ENCODE measurements around the gene MMEL1. TPM values are rescaled to one million over a fixed set of nuclear protein-coding genes. Genes with fewer than 3 reads are reported as not detected.
"Not testable (repeated sequence)": the region's sequence is repeated elsewhere in the genome, so short reads cannot be mapped to it uniquely, and the experiment has no call there.

The MMEL1 gene
- polyA plus RNA-seq, 6 donors from 2014 or later, result 1.0 to 8.5 (median 5.3) TPM; not detected in 1

- Mint-ChIP-seq H3K27ac (peak overlapping the region; percentile 98 to 100 (median 99)), H3K27me3 (no peaks in the 10 kb centered on the region), H3K4me3 (peak overlapping the region; percentile 92 to 99 (median 96)), H3K4me1 (peaks cover 35 to 49% (median 43%) of the 10 kb centered on the region in 3 donors), H3K9me3 (no peaks in the 10 kb centered on the region), H3K36me3 (no peaks in the 10 kb centered on the region)
- peak; percentile 85 for DNase-seq
- ATAC-seq (ENCODE audit: low read depth in 2 of 2), result peak; percentile 59
These were observed 77.1 kb downstream of the MMEL1 start for GRCh38 chr1:2555634-2556276.

DNA sequence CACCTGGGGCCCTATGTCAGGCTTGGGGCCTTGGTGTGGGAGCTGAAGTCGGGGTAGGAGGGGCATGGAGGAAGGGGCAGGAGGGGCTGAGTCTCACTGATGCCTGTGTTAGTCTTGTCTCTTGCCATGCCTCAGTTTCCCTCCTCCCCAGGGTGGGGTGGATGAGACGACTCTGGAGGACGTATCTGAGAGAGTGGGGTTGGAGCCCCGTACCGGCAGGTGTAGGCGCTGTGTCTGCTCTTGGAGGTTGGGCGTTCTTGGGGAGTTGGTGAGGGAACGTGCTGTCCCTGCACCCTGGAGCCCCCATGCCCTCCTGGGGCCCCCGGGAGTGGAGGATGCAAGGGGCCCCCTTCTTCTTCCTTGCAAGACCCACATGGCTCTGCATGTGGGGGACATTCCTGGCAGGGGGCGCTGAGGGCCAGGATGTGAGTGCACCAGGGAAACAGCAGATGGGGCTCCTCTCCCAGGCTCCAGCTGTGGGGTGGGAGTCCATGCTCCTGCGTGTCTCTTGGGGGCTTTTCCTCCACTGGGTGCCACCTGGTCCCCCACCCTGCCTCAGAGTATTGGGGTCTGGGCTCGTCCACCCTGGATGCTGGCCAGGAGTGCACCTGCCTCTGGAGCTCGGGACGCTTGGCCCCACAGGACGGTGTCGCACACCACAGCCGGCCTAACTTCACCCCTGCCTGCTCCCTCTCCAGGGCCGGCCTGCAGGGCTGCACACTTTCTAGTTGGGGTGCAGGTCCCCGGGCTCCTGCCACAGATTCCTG, 78.0 kb downstream of the MMEL1 start:
- DNase-seq (peak; percentile 63), ATAC-seq (ENCODE audit: low read depth in 2 of 2) (peak; percentile 17 to 36)
- H3K4me1 Mint-ChIP-seq, result peaks cover 37 to 54% (median 52%) of the 10 kb centered on the region in 3 donors
- H3K27ac Mint-ChIP-seq, result peak overlapping the region; percentile 86 to 100 (median 98)
- no peaks in the 10 kb centered on the region for H3K9me3 Mint-ChIP-seq
- H3K4me3 Mint-ChIP-seq, result peak overlapping the region; percentile 78 to 99 (median 96)
- no peaks in the 10 kb centered on the region for H3K36me3 Mint-ChIP-seq
- no peaks in the 10 kb centered on the region for H3K27me3 Mint-ChIP-seq

DNA sequence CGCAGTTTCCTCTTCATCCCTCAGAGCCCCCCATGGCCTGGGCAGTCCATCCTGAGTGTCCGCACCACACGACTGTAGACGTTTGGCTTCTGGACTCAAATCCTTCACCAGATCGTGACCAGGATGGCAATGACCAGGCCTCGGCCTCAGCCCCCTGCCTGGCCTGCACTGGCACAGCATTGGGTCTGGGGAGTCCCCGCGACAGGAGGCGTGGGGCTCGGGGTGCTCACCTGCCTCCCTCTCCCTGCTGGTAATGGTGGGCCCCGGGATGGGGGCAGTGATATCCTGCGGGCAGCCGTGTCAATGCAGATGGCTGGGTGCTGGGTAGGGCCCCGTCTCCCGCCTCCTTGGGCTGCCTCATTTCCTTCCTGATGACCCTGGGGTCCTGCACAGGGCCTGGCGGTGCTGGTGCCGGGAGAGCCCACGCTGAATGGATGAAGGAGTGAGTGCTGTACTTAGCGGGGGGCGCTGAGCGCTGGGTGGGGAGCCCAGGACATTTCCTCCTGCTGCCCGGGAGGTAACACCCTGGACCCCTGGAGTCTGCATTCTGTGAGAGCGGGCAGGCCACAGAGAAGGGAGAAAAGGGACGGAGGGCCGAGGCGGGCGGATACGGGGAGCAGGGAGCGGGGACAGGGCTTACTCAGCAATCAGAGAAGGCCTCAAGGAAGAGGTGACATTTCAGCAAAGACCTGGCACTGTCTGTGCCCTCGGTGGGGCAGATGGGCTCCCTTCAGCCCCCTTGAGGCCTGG, 78.8 kb downstream of the MMEL1 start:
- ATAC-seq (ENCODE audit: low read depth in 2 of 2) (no peak), DNase-seq (no peak)
- peak overlapping the region in 4 of 6 donors; percentile 52 to 100 (median 98) for H3K27ac Mint-ChIP-seq
- no peaks in the 10 kb centered on the region for H3K36me3 Mint-ChIP-seq
- no peaks in the 10 kb centered on the region for H3K9me3 Mint-ChIP-seq
- no peaks in the 10 kb centered on the region for H3K27me3 Mint-ChIP-seq
- H3K4me3 Mint-ChIP-seq, result peak overlapping the region in 7 of 8 donors; percentile 78 to 99 (median 95)
- H3K4me1 Mint-ChIP-seq, result peaks cover 39 to 58% (median 57%) of the 10 kb centered on the region in 3 donors

- peak overlapping the region in 2 of 6 donors; percentile 12 to 45 for H3K27ac Mint-ChIP-seq
- H3K4me1 Mint-ChIP-seq, result peaks cover 34 to 61% (median 61%) of the 10 kb centered on the region in 3 donors
- not testable (repeated sequence) for H3K27me3 Mint-ChIP-seq; DNase-seq; H3K36me3 Mint-ChIP-seq; ATAC-seq (ENCODE audit: low read depth in 2 of 2); H3K9me3 Mint-ChIP-seq
- peak overlapping the region in 1 of 8 donors; percentile 29 for H3K4me3 Mint-ChIP-seq
These were observed 79.7 kb downstream of the MMEL1 start for GRCh38 chr1:2553076-2553475.

DNA sequence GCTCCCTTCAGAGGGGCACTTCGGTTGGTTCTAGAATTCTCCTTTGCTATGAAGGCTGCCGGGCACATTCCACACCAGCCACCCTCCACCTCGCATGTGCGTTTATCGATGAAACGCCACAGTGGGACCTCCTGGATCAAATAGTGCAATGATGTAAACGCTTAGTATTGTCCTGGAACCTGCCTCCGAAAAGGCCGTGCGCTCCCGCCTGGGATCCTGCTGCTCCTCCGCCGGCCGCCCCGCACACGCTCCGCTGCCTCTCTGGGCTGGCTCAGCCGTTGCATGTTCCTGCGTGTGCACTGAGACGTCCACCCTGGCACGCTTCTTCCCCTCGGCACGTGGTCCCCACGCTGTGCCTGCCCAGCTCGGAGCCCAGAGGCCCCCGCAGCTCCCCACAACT, 80.6 kb downstream of the MMEL1 start:
- no peak for DNase-seq
- ATAC-seq (ENCODE audit: low read depth in 2 of 2), result no peak
- Mint-ChIP-seq H3K9me3 (no peaks in the 10 kb centered on the region), H3K36me3 (no peaks in the 10 kb centered on the region), H3K27me3 (no peaks in the 10 kb centered on the region), H3K4me1 (peaks cover 30 to 62% (median 62%) of the 10 kb centered on the region in 3 donors), H3K4me3 (no peak overlapping the region), H3K27ac (peak overlapping the region in 2 of 6 donors; percentile 45 to 62)

GRCh38 chr1:2551544-2551943, 81.3 kb downstream of the MMEL1 start:
- H3K27me3 Mint-ChIP-seq; H3K36me3 Mint-ChIP-seq; DNase-seq; H3K9me3 Mint-ChIP-seq; ATAC-seq (ENCODE audit: low read depth in 2 of 2): not testable (repeated sequence)
- Mint-ChIP-seq H3K4me1 (peaks cover 35 to 61% (median 55%) of the 10 kb centered on the region in 3 donors), H3K27ac (peak overlapping the region; percentile 28 to 97 (median 84)), H3K4me3 (peak overlapping the region in 5 of 8 donors; percentile 12 to 54 (median 36))

DNA sequence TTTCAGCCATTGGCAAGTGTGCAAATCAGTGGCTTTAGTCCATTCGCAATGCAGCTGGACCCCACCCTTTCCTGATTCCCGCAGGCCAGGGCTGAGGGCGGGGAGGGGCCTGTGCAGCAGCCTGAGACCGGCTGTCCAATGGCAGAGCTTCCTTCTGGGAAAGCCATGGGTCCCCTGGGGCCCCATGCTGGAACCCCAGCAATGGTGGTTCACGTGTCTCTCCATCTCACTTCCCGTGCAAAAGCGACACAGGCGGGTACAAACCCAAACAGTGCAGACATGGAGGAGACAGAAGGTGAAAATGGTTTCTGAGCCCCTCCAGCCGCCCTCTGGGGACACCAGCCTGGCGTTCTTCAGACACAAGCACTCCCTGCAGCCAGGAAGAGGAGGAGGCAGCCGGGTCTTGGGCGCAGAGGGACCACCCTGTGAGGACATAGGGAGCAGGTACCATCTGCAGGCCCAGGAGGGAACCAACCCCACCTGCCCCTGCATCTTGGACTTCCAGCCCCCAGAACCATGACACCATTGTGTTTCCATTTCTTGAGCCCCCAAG, 82.4 kb downstream of the MMEL1 start:
- DNase-seq; H3K9me3 Mint-ChIP-seq; H3K36me3 Mint-ChIP-seq; ATAC-seq (ENCODE audit: low read depth in 2 of 2); H3K27me3 Mint-ChIP-seq: not testable (repeated sequence)
- H3K4me3 Mint-ChIP-seq, result peak overlapping the region in 5 of 8 donors; percentile 19 to 87 (median 59)
- peak overlapping the region; percentile 56 to 99 (median 96) for H3K27ac Mint-ChIP-seq
- peaks cover 28 to 52% (median 44%) of the 10 kb centered on the region in 3 donors for H3K4me1 Mint-ChIP-seq

DNA sequence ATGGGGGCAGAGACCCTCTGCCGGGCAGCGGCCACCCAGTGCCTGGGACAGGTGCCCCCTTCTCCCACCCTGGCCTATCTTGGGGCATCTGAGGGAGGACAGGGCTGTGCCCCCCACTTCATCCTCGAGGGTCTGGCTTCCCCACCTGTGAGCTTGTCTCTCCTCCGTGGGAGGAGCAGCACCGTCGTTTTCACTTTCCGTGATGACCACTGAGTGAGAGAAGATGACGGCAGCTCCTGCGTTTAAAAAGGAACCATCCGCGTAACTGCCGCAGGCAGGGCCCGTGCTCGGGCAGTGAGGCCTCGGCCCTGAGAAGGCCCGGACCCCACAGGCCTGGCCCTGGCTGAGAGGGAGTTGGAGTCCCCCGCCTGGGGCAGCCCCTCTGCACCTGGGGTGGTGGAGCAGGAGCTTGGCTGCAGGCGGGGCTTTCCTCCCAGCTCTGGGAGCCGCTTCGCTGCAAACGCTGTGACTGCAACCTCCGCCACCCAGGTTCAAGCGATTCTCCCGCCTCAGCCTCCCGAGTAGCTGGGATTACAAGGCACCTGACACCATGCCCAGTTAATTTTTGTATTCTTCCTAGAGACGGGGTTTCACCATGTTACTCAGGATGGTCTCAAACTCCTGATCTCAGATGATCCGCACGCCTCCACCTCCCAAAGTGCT, 83.3 kb downstream of the MMEL1 start:
- H3K36me3 Mint-ChIP-seq, DNase-seq, H3K9me3 Mint-ChIP-seq, H3K27me3 Mint-ChIP-seq: not testable (repeated sequence)
- Mint-ChIP-seq H3K4me1 (peaks cover 23 to 44% (median 35%) of the 10 kb centered on the region in 3 donors), H3K4me3 (peak overlapping the region; percentile 83 to 97 (median 92)), H3K27ac (peak overlapping the region; percentile 97 to 100 (median 99))
- ATAC-seq (ENCODE audit: low read depth in 2 of 2), result peak in 1 of 2 donors; percentile 7

- H3K4me1 Mint-ChIP-seq, result peaks cover 15 to 39% (median 29%) of the 10 kb centered on the region in 3 donors
- peak; percentile 35 to 37 for ATAC-seq (ENCODE audit: low read depth in 2 of 2)
- peak overlapping the region; percentile 83 to 97 (median 92) for H3K4me3 Mint-ChIP-seq
- H3K27ac Mint-ChIP-seq, result peak overlapping the region; percentile 97 to 100 (median 99)
- no peaks in the 10 kb centered on the region for H3K36me3 Mint-ChIP-seq
- H3K27me3 Mint-ChIP-seq, result peaks cover 0 to 5% (median 0%) of the 10 kb centered on the region in 3 donors
- DNase-seq, result peak; percentile 83
- H3K9me3 Mint-ChIP-seq, result no peaks in the 10 kb centered on the region
These were observed 84.7 kb downstream of the MMEL1 start for GRCh38 chr1:2548068-2548589.

DNA sequence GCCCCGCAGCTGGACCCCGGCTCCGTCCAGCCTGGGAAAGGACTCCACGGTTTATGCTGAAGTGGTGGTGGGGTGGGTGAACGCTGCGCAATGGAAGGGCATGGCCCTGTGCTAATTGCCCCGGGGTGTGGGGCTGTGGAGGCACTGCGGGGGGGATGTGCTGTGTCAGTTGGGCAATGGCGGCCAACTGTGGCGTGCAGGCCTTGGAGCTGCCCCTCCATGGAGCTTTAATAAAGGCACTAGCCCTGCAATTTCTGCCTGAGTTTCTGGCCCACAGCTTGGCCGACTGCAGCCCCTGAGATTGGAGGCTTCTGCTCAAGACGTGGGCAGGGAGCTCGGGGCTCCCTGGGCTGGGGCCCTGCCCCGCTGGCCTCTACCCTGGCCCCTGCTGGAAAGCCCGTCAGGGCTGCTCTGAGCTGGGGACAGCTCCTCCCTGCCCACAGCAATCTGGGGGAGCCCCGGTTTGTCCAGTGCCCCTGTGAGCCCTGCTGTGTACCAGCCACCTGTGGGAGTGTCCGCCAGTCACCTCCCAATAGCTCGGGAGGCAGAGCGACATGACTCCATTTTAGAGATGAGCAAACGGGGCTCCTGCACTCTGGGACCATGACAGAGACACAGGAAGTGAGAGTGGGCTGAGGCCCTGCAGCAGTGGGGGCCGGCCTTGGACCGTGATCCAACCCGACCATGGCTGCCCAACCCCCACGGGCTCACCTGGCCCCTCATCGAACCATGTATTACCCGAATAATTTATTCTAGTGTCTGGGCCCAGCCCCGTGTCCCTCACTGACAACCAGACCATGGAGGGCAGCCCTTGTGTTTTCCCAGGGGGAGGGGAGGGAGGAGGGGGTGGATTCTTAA, 85.4 kb downstream of the MMEL1 start:
- Mint-ChIP-seq H3K27me3 (peaks cover 0 to 5% (median 0%) of the 10 kb centered on the region in 3 donors), H3K27ac (peak overlapping the region; percentile 97 to 100 (median 99)), H3K9me3 (no peaks in the 10 kb centered on the region), H3K4me3 (peak overlapping the region; percentile 83 to 97 (median 92)), H3K4me1 (peaks cover 15 to 39% (median 29%) of the 10 kb centered on the region in 3 donors), H3K36me3 (no peaks in the 10 kb centered on the region)
- peak; percentile 67 for DNase-seq
- peak; percentile 6 to 11 for ATAC-seq (ENCODE audit: low read depth in 2 of 2)

- ATAC-seq (ENCODE audit: low read depth in 2 of 2) (peak; percentile 33 to 35), DNase-seq (peak; percentile 73)
- Mint-ChIP-seq H3K27ac (peak overlapping the region; percentile 95 to 99 (median 98)), H3K4me3 (peak overlapping the region; percentile 83 to 97 (median 92)), H3K36me3 (no peaks in the 10 kb centered on the region), H3K27me3 (peaks cover 0 to 5% (median 0%) of the 10 kb centered on the region in 3 donors), H3K9me3 (no peaks in the 10 kb centered on the region), H3K4me1 (peaks cover 15 to 39% (median 29%) of the 10 kb centered on the region in 3 donors)
These were observed 86.2 kb downstream of the MMEL1 start for GRCh38 chr1:2546515-2547209.
